ENCODE data around the gene LTBP4. TPM values are rescaled to one million over a fixed set of nuclear protein-coding genes. Genes with fewer than 3 reads are reported as not detected.
A peak's percentile ranks its signal among the peaks of the same experiment; 100 is the strongest.

Gene LTBP4
- total and polyA plus RNA-seq, 2 donors, result 6.0 to 35.6 TPM

- Histone ChIP-seq H3K36me3 (ENCODE audit: control insufficient read depth in 2 of 2, insufficient read depth in 2 of 2, low read length in 1 of 2) (no peaks in the 10 kb centered on the region), H3K27me3 (ENCODE audit: control insufficient read depth in 2 of 2, insufficient read depth in 1 of 2, low read length in 1 of 2) (peaks cover 0 to 9% of the 10 kb centered on the region in 2 donors), H3K4me3 (ENCODE audit: low read length in 2 of 2) (no peak overlapping the region), H3K9me3 (ENCODE audit: control insufficient read depth in 2 of 2, insufficient read depth in 1 of 2, low read length in 1 of 2) (no peaks in the 10 kb centered on the region), H3K4me1 (ENCODE audit: control insufficient read depth in 2 of 2, insufficient read depth in 2 of 2, low read length in 2 of 2) (peaks cover 8 to 11% of the 10 kb centered on the region in 2 donors), H3K27ac (ENCODE audit: low read depth in 1 of 2, low read length in 1 of 2) (no peak overlapping the region)
- whole genome bisulfite sequencing, result 96% methylated on average over 5 of the region's 5 CpGs
- no peak for DNase-seq (ENCODE audit: low read depth in 6 of 9, low spot score in 9 of 9)
These were observed 57.9 kb downstream of the LTBP4 start for GRCh38 chr19:40659116-40659515.

GRCh38 chr19:40659566-40659965 lies 58.4 kb downstream of the LTBP4 start:
- 95% methylated on average over 11 of the region's 11 CpGs for WGBS
- Histone ChIP-seq H3K36me3 (ENCODE audit: control insufficient read depth in 2 of 2, insufficient read depth in 2 of 2, low read length in 1 of 2) (no peaks in the 10 kb centered on the region), H3K4me3 (ENCODE audit: low read length in 2 of 2) (no peak overlapping the region), H3K4me1 (ENCODE audit: control insufficient read depth in 2 of 2, insufficient read depth in 2 of 2, low read length in 2 of 2) (peaks cover 8 to 11% of the 10 kb centered on the region in 2 donors), H3K9me3 (ENCODE audit: control insufficient read depth in 2 of 2, insufficient read depth in 1 of 2, low read length in 1 of 2) (no peaks in the 10 kb centered on the region), H3K27me3 (ENCODE audit: control insufficient read depth in 2 of 2, insufficient read depth in 1 of 2, low read length in 1 of 2) (peaks cover 0 to 9% of the 10 kb centered on the region in 2 donors), H3K27ac (ENCODE audit: low read depth in 1 of 2, low read length in 1 of 2) (no peak overlapping the region)
- DNase-seq (ENCODE audit: low read depth in 6 of 9, low spot score in 9 of 9), result no peak

- Histone ChIP-seq H3K4me1 (ENCODE audit: control insufficient read depth in 2 of 2, insufficient read depth in 2 of 2, low read length in 2 of 2) (peaks cover 8 to 11% of the 10 kb centered on the region in 2 donors), H3K4me3 (ENCODE audit: low read length in 2 of 2) (no peak overlapping the region), H3K27ac (ENCODE audit: low read depth in 1 of 2, low read length in 1 of 2) (no peak overlapping the region), H3K36me3 (ENCODE audit: control insufficient read depth in 2 of 2, insufficient read depth in 2 of 2, low read length in 1 of 2) (no peaks in the 10 kb centered on the region), H3K27me3 (ENCODE audit: control insufficient read depth in 2 of 2, insufficient read depth in 1 of 2, low read length in 1 of 2) (peaks cover 0 to 9% of the 10 kb centered on the region in 2 donors), H3K9me3 (ENCODE audit: control insufficient read depth in 2 of 2, insufficient read depth in 1 of 2, low read length in 1 of 2) (no peaks in the 10 kb centered on the region)
- no peak for DNase-seq (ENCODE audit: low read depth in 6 of 9, low spot score in 9 of 9)
- 98% methylated on average over 1 of the region's 1 CpG for WGBS
These were observed 60.4 kb downstream of the LTBP4 start for GRCh38 chr19:40661616-40662015.

DNA sequence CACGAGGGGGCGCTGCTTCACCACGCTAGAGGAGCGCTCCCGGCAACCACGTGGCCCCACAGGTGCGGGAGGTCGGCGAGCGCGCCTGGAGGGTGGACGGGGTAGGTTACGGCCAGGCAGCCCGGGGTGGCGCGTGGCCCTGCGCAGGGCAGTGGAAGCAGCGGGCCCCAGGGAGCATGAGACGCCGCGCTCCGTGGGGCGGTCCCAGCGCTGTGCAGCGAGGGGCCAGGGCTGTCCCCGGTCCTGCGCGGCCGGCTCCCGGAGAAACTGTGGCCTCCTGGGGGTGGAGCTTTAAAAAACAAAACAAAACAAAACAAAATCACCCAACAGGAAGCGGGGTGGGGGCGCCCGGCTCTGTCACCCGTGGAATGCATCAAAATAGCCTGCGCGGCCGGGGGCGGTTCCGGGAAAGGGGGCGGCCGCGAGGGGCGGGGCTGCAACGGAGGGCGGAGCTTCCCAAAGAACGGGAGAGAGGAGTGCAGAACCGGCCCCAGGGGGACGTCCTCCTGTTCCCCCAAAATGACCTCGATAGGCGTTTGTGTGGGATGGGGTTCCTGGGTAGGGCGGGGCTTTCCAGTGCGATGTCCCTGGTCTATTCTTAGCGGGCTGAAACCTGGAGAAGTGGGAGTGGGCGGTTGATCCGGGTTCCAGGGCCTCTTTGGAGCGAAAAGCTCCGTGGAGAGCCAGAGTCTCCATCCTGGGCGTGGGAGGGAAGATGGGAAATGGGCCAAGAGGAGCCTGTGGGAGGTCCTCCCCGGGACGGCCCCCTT lies 61.9 kb downstream of the LTBP4 start:
- peak overlapping the region; percentile 54 to 80 for H3K4me3 ChIP-seq (ENCODE audit: low read length in 2 of 2)
- peak overlapping the region; percentile 69 to 90 for H3K27ac ChIP-seq (ENCODE audit: low read depth in 1 of 2, low read length in 1 of 2)
- H3K4me1 ChIP-seq (ENCODE audit: control insufficient read depth in 2 of 2, insufficient read depth in 2 of 2, low read length in 2 of 2), result peaks cover 8 to 11% of the 10 kb centered on the region in 2 donors
- H3K9me3 ChIP-seq (ENCODE audit: control insufficient read depth in 2 of 2, insufficient read depth in 1 of 2, low read length in 1 of 2), result no peaks in the 10 kb centered on the region
- WGBS, result under 1% methylated on average over 60 of the region's 60 CpGs
- peaks cover 0 to 9% of the 10 kb centered on the region in 2 donors for H3K27me3 ChIP-seq (ENCODE audit: control insufficient read depth in 2 of 2, insufficient read depth in 1 of 2, low read length in 1 of 2)
- DNase-seq (ENCODE audit: low read depth in 6 of 9, low spot score in 9 of 9), result peak; percentile 62 to 94 (median 87)
- peaks cover 0 to 5% of the 10 kb centered on the region in 2 donors for H3K36me3 ChIP-seq (ENCODE audit: control insufficient read depth in 2 of 2, insufficient read depth in 2 of 2, low read length in 1 of 2)

DNA sequence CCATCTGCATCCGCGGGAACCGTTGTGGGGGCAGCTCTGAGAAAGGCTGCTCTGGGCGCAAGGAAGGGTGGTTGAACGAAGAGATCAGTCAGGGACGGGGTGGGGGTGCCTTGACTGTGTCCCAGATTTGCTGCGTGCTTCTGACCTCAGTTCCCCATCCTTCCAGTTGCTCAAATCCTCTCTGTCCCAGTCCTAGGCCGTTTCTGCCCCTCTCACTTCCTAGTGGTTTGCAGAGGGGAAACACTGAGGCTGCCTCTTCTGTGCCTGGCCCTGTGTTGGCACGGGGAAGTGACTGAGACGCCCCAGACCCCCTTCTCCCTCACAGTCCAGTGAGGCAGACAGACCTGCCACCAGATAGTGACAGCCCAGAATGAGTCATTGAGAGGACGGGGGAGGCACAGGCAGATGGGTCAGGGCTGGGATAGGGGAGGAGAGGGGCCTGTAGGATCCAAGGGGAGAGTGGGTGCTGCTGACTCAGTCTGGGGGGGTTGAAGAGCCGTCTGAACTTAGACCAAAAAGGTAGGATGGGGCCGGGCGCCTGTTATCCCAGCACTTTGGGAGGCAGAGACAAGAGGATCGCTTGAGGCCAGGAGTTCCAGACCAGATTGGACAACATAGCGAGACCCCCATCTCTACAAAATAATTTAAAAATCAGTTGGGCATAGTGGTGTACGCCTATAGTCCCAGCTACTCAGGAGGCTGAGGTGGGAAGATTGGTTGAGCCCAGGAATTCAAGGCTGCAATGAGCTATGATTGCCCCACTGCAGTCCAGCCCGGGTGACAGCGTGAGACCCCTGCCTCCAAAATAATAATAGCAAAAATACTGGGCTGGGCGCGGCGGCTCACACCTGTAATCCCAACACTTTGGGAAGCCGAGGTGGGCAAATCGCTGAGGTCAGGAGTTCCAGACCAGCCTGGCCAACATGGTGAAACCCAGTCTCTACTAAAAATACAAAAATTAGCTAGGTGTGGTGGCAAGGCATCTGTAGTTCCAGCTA lies 62.8 kb downstream of the LTBP4 start:
- Histone ChIP-seq H3K36me3 (ENCODE audit: control insufficient read depth in 2 of 2, insufficient read depth in 2 of 2, low read length in 1 of 2) (peaks cover 2 to 5% of the 10 kb centered on the region in 2 donors), H3K4me3 (ENCODE audit: low read length in 2 of 2) (peak overlapping the region; percentile 54 to 80), H3K9me3 (ENCODE audit: control insufficient read depth in 2 of 2, insufficient read depth in 1 of 2, low read length in 1 of 2) (no peaks in the 10 kb centered on the region), H3K27ac (ENCODE audit: low read depth in 1 of 2, low read length in 1 of 2) (peak overlapping the region; percentile 69 to 90), H3K4me1 (ENCODE audit: control insufficient read depth in 2 of 2, insufficient read depth in 2 of 2, low read length in 2 of 2) (peaks cover 8 to 11% of the 10 kb centered on the region in 2 donors), H3K27me3 (ENCODE audit: control insufficient read depth in 2 of 2, insufficient read depth in 1 of 2, low read length in 1 of 2) (peaks cover 0 to 9% of the 10 kb centered on the region in 2 donors)
- peak in 1 of 9 donors; percentile 17 for DNase-seq (ENCODE audit: low read depth in 6 of 9, low spot score in 9 of 9)
- 56% methylated on average over 24 of the region's 24 CpGs for WGBS

DNA sequence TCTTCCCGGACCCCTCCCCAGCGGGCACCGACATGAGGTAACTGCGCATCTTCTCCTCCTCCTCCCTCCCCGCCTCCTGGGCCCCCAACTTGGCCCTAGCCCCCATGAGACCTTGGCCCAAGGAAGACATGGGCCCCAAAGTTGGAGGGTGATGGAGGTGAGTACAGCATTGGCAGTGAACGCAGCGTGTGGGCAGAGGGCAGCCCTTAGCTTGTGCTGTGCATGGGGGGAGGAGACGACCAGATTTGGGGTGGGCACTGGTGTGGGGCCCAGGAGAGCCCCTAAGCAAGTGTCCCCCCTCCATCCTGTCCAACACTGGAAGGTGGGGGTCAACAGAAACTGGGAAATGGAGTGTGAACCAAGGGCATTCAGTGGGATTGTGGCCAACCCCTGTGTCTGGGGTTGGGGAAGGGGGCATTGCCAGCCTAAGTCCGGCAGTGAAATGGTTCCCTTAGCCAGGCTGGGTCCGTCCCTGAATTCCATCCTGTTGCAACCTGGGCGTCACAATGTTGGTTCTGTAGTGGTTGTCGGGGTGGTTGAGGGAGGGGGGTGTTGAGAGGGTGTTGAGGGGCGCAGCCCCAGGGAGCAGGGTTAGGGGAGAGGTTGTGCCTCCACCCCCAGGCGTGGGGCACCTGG lies 65.8 kb downstream of the LTBP4 start:
- Histone ChIP-seq H3K27me3 (ENCODE audit: control insufficient read depth in 2 of 2, insufficient read depth in 1 of 2, low read length in 1 of 2) (peaks cover 0 to 7% of the 10 kb centered on the region in 2 donors), H3K27ac (ENCODE audit: low read depth in 1 of 2, low read length in 1 of 2) (no peak overlapping the region), H3K4me1 (ENCODE audit: control insufficient read depth in 2 of 2, insufficient read depth in 2 of 2, low read length in 2 of 2) (peaks cover 8 to 11% of the 10 kb centered on the region in 2 donors), H3K9me3 (ENCODE audit: control insufficient read depth in 2 of 2, insufficient read depth in 1 of 2, low read length in 1 of 2) (peaks cover 0 to 10% of the 10 kb centered on the region in 2 donors), H3K4me3 (ENCODE audit: low read length in 2 of 2) (no peak overlapping the region), H3K36me3 (ENCODE audit: control insufficient read depth in 2 of 2, insufficient read depth in 2 of 2, low read length in 1 of 2) (peaks cover 9 to 12% of the 10 kb centered on the region in 2 donors)
- WGBS, result 96% methylated on average over 14 of the region's 14 CpGs
- DNase-seq (ENCODE audit: low read depth in 6 of 9, low spot score in 9 of 9), result no peak

GRCh38 chr19:40667602-40668001 lies 66.4 kb downstream of the LTBP4 start:
- Histone ChIP-seq H3K9me3 (ENCODE audit: control insufficient read depth in 2 of 2, insufficient read depth in 1 of 2, low read length in 1 of 2) (peaks cover 0 to 10% of the 10 kb centered on the region in 2 donors), H3K36me3 (ENCODE audit: control insufficient read depth in 2 of 2, insufficient read depth in 2 of 2, low read length in 1 of 2) (peaks cover 9 to 12% of the 10 kb centered on the region in 2 donors), H3K4me3 (ENCODE audit: low read length in 2 of 2) (no peak overlapping the region), H3K27ac (ENCODE audit: low read depth in 1 of 2, low read length in 1 of 2) (no peak overlapping the region), H3K27me3 (ENCODE audit: control insufficient read depth in 2 of 2, insufficient read depth in 1 of 2, low read length in 1 of 2) (peaks cover 0 to 7% of the 10 kb centered on the region in 2 donors), H3K4me1 (ENCODE audit: control insufficient read depth in 2 of 2, insufficient read depth in 2 of 2, low read length in 2 of 2) (peaks cover 8 to 11% of the 10 kb centered on the region in 2 donors)
- DNase-seq (ENCODE audit: low read depth in 6 of 9, low spot score in 9 of 9), result no peak
- 98% methylated on average over 14 of the region's 14 CpGs for WGBS

GRCh38 chr19:40668991-40669614 lies 67.9 kb downstream of the LTBP4 start:
- Histone ChIP-seq H3K4me1 (ENCODE audit: control insufficient read depth in 2 of 2, insufficient read depth in 2 of 2, low read length in 2 of 2) (peaks cover 0 to 3% of the 10 kb centered on the region in 2 donors), H3K27me3 (ENCODE audit: control insufficient read depth in 2 of 2, insufficient read depth in 1 of 2, low read length in 1 of 2) (no peaks in the 10 kb centered on the region), H3K9me3 (ENCODE audit: control insufficient read depth in 2 of 2, insufficient read depth in 1 of 2, low read length in 1 of 2) (peaks cover 0 to 10% of the 10 kb centered on the region in 2 donors), H3K36me3 (ENCODE audit: control insufficient read depth in 2 of 2, insufficient read depth in 2 of 2, low read length in 1 of 2) (peaks cover 12 to 18% of the 10 kb centered on the region in 2 donors), H3K27ac (ENCODE audit: low read depth in 1 of 2, low read length in 1 of 2) (no peak overlapping the region), H3K4me3 (ENCODE audit: low read length in 2 of 2) (no peak overlapping the region)
- no peak for DNase-seq (ENCODE audit: low read depth in 6 of 9, low spot score in 9 of 9)
- 97% methylated on average over 7 of the region's 7 CpGs for WGBS

All from thymus (tissue), 11 donors.